HepG2 (cell line): Measurements from ENCODE around the gene PRKCZ. TPM values are rescaled to one million over a fixed set of nuclear protein-coding genes. Genes with fewer than 3 reads are reported as not detected.

ENCODE experiments used
- ATAC-seq: fragments of 200-7000 bp; cut with Tn5 transposase; 3 replicates; pipeline ENCODE4 v1.9.1; 2020; ENCODE audit warnings: mild to moderate bottlenecking, moderate library complexity
- BruUV-seq: library from RNA; stranded (reverse); fragments of 400-500 nt; replicated peaks from 2 replicates; lab custom pipeline; 2021; lab: Mats Ljungman, UMichigan
- CTCF ChIA-PET: fragments of 300-600 bp; formaldehyde crosslinking; extraction: SDS; loops from one replicate; lab custom pipeline; 2021; ENCODE audit warnings: low total read pairs, inconsistent platforms, low intra/inter-chr PET ratio; lab: Yijun Ruan, JAX
- POLR2A ChIA-PET: fragments of 350-600 bp; sonication (Branson Sonifier 250); formaldehyde crosslinking; loops from one replicate; lab custom pipeline; 2020; ENCODE audit warnings: antibody characterized with exemption, inconsistent platforms; lab: Yijun Ruan, JAX
- DNase-seq: peaks from one replicate; pipeline ENCODE4 v3.0.0-alpha.2; 2015; ENCODE audit warnings: low spot score
- FAIRE-seq: peaks from 3 replicates; lab custom pipeline; 2011; peaks lifted over from hg19 to GRCh38; lab: Jason Lieb, UNC
- H2AFZ ChIP-seq: one replicate; pipeline ENCODE4 v1.6.1; 2011; ENCODE audit warnings: low read length, inconsistent platforms
- H3K27ac ChIP-seq: fragments of 300-600 bp; 3 replicates; pipeline ENCODE4 v1.8.0; 2011; ENCODE audit warnings: mixed run types, mild to moderate bottlenecking, mixed read lengths, low read length, inconsistent platforms; ENCODE audit not compliant: insufficient read depth; ENCODE audit errors: extremely low read length
- H3K27me3 ChIP-seq, 2 experiments: fragments of 200-600 bp in 1 of 2; 2 replicates in 1 of 2; 3 replicates in 1 of 2; pipeline versions ENCODE4 v1.6.0 to v1.8.0; 2011; ENCODE audit warnings: low read length in 2 of 2, mild to moderate bottlenecking in 2 of 2, moderate library complexity in 2 of 2, inconsistent platforms in 1 of 2; ENCODE audit not compliant: insufficient read depth in 2 of 2, control insufficient read depth in 1 of 2
- H3K36me3 ChIP-seq, 2 experiments: fragments of 200-600 bp in 1 of 2; replicated peaks in 1 of 2; 2 replicates in 1 of 2; 3 replicates in 1 of 2; pipeline versions ENCODE4 v1.5.1 to v1.8.0; 2011; ENCODE audit warnings: low read length in 2 of 2, inconsistent platforms in 1 of 2; ENCODE audit not compliant: insufficient read depth in 2 of 2, control insufficient read depth in 1 of 2
- H3K4me1 ChIP-seq: 2 replicates; pipeline ENCODE4 v1.5.1; 2012; ENCODE audit warnings: low read length, inconsistent platforms; ENCODE audit not compliant: insufficient read depth
- H3K4me2 ChIP-seq: 2 replicates; pipeline ENCODE4 v1.6.0; 2011; ENCODE audit warnings: low read depth, low read length, inconsistent platforms
- H3K4me3 ChIP-seq, 3 experiments: fragments of 200-600 bp in 1 of 3; sonication (generic), shearing (Covaris generic) in 1 of 3; replicated peaks in 1 of 3; 2 replicates each; pipeline ENCODE4 v1.5.1; 2011 to 2016; ENCODE audit warnings: low read length in 3 of 3, inconsistent platforms in 2 of 3, low read depth in 2 of 3, mild to moderate bottlenecking in 2 of 3, control low read depth in 1 of 3, mixed read lengths in 1 of 3; ENCODE audit not compliant: insufficient read depth in 1 of 3
- H3K79me2 ChIP-seq: one replicate; pipeline ENCODE4 v1.6.1; 2011; ENCODE audit warnings: low read length, inconsistent platforms; ENCODE audit not compliant: insufficient read depth
- H3K9ac ChIP-seq: 2 replicates; pipeline ENCODE4 v1.6.0; 2011; ENCODE audit warnings: mild to moderate bottlenecking, low read depth, low read length, inconsistent platforms; ENCODE audit not compliant: insufficient read depth
- H3K9me3 ChIP-seq: 2 replicates; pipeline ENCODE4 v1.5.1; 2012; ENCODE audit warnings: mild to moderate bottlenecking, low read length
- H4K20me1 ChIP-seq: 2 replicates; pipeline ENCODE4 v1.6.0; 2011; ENCODE audit warnings: inconsistent platforms, mild to moderate bottlenecking, low read length, moderate library complexity; ENCODE audit not compliant: insufficient read depth
- CREB1 ChIP-seq, 2 experiments: fragments of 450-650 bp in 1 of 2; IDR thresholded peaks; 2 replicates each; pipeline ENCODE4 v1.6.1; 2016 to 2017; ENCODE audit warnings: control low read depth in 1 of 2, mild to moderate bottlenecking in 1 of 2, missing compliant biosample characterization in 1 of 2, missing genetic modification characterization in 1 of 2
- NFE2L2 ChIP-seq: fragments of 150-350 bp; IDR thresholded peaks from 2 replicates; pipeline ENCODE4 v1.6.1; 2014; ENCODE audit warnings: low read length
- SAP130 ChIP-seq: IDR thresholded peaks from 2 replicates; pipeline ENCODE4 v1.6.1; 2016; ENCODE audit warnings: low read depth
- ZNF441 ChIP-seq: sonication (generic); formaldehyde crosslinking; IDR thresholded peaks from 2 replicates; pipeline ENCODE4 v1.7.0; 2021; ENCODE audit warnings: missing genetic modification reagents, borderline replicate concordance
- ZNF501 ChIP-seq: sonication (generic); formaldehyde crosslinking; IDR thresholded peaks from 2 replicates; pipeline ENCODE4 v1.5.1; 2020; ENCODE audit warnings: mild to moderate bottlenecking, moderate library complexity, missing genetic modification reagents
- WGBS: methylation state at CpG from one replicate; pipeline ENCODE4 v1.1.6; 2017; ENCODE audit warnings: low lambda C conversion rate; 5-methylcytosine and 5-hydroxymethylcytosine counted together
- in situ Hi-C: cut with HindIII; loops from 2 replicates; pipeline ENCODE4 v1.10.0; 2017; ENCODE audit warnings: low pct_unique_long_range_greater_than_20kb; ENCODE audit not compliant: extremely low pct_ligation_motif_present
- intact Hi-C: fragments of 100-400 bp; cut with micrococcal nuclease; formaldehyde crosslinking; loops from one replicate; pipeline ENCODE4 v1.10.0; 2022; ENCODE audit not compliant: unreplicated experiment
- polyA plus RNA-seq, 8 experiments: library from polyadenylated mRNA; depleted of rRNA in 3 of 8; stranded (reverse) in 7 of 8; unstranded in 1 of 8; fragments of >200 nt; fragmentation: Illumina TruSeq in 4 of 8; extraction: Trizol in 4 of 8; gene quantifications; 2 replicates each; pipeline versions ENCODE4 v1.2.1 to v1.2.3, GENCODE V29; 2011 to 2016; ENCODE audit warnings: low read depth in 4 of 8, missing spikeins in 1 of 8, mixed read lengths in 1 of 8; ENCODE audit not compliant: insufficient read depth in 1 of 8
- total RNA-seq, 5 experiments: library from RNA; depleted of rRNA; stranded (reverse); fragments of >200 nt; fragmentation: Illumina TruSeq; extraction: Trizol; gene quantifications; 2 replicates each; pipeline ENCODE4 v1.2.3, GENCODE V29; 2016; ENCODE audit warnings: low read depth in 1 of 5
- TF ChIP-seq, protein P1 (sequence below), 2 experiments: fragments of 450-650 bp in 1 of 2; sonication (generic) in 1 of 2; formaldehyde crosslinking; IDR thresholded peaks; 2 replicates each; pipeline versions ENCODE4 v1.5.0 to v1.8.0; 2020 to 2022; ENCODE audit warnings: mild to moderate bottlenecking in 1 of 2, missing genetic modification reagents in 1 of 2

PRKCZ gene
- total and polyA plus RNA-seq, 2 of the 13 experiments (the other 11 are each of a cell fraction or from before 2014, with no cell fraction given) = 34.7 to 85.2 TPM

GRCh38 chr1:2022063-2022770, 28.0 kb upstream of the PRKCZ start:
- in situ Hi-C loops = no loop called here
- Histone ChIP-seq H2AFZ (no peak overlapping the region), H3K9ac (no peak overlapping the region), H4K20me1 (0 out of 2 replicates have a peak, but pooled peaks cover 4% of the 10 kb centered on the region), H3K27me3 (peaks cover 29 to 90% of the 10 kb centered on the region in 2 experiments), H3K4me1 (peaks cover 7% of the 10 kb centered on the region), H3K9me3 (no peaks in the 10 kb centered on the region), H3K4me3 (no peak overlapping the region), H3K79me2 (no peaks in the 10 kb centered on the region), H3K36me3 (no peaks in the 10 kb centered on the region), H3K4me2 (no peak overlapping the region), H3K27ac (no peak overlapping the region)
- WGBS = 55% methylated on average over 15 of the region's 21 CpGs
- no peak for FAIRE-seq
- no TSS peak for BruUV-seq
- no peak for TF ChIP-seq ZNF501
- TF ChIP-seq NFE2L2 = no peak
- TF ChIP-seq SAP130 = no peak
- TF ChIP-seq, protein P1, sequence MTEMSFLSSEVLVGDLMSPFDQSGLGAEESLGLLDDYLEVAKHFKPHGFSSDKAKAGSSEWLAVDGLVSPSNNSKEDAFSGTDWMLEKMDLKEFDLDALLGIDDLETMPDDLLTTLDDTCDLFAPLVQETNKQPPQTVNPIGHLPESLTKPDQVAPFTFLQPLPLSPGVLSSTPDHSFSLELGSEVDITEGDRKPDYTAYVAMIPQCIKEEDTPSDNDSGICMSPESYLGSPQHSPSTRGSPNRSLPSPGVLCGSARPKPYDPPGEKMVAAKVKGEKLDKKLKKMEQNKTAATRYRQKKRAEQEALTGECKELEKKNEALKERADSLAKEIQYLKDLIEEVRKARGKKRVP (CRISPR knock-in tag; IDR thresholded peaks at IDR 0.05) = no peak
- no peak for TF ChIP-seq CREB1 (IDR thresholded peaks at IDR 0.05)
- TF ChIP-seq CREB1 (CRISPR knock-in tag; IDR thresholded peaks at IDR 0.05) = no peak
- no peak for ATAC-seq
- intact Hi-C loops = no loop called here
- ChIA-PET POLR2A (no interaction called here), CTCF (no interaction called here)
- DNase-seq = no peak

DNA sequence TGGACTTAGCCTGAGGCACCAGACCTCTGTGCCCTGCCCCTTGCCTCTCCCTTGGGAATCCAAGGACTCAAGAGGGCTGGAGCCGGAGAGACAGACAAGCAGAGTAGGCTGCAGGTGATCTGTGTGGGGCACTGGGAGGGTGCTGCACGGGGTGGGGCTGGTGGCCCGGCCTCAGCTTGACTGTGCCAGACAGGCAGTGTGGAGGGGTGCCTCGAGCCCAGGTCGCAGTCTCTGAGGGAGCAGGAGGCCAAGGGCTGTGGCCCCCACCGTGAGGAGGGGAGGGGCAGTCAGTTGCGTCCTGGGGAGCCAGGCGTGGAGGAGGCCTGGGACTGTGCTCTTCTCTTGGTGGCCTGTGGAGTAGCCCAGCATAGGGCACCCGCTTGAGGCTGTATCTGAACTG, 27.0 kb upstream of the PRKCZ start:
- no peak for TF ChIP-seq ZNF441 (CRISPR knock-in tag)
- ChIA-PET CTCF (no interaction called here), POLR2A (no interaction called here)
- H3K4me2 ChIP-seq = no peak overlapping the region
- BruUV-seq = no TSS peak
- intact Hi-C loops (no loop called here), in situ Hi-C loops (no loop called here)
- DNase-seq (no peak), ATAC-seq (no peak), FAIRE-seq (no peak)
- no peaks in the 10 kb centered on the region for H3K9me3 ChIP-seq
- H3K36me3 ChIP-seq = no peaks in the 10 kb centered on the region
- no peak overlapping the region for H3K4me3 ChIP-seq
- H3K79me2 ChIP-seq = no peaks in the 10 kb centered on the region
- peaks cover 7% of the 10 kb centered on the region for H3K4me1 ChIP-seq
- H3K9ac ChIP-seq = no peak overlapping the region
- H2AFZ ChIP-seq = no peak overlapping the region
- H3K27ac ChIP-seq = no peak overlapping the region
- peaks cover 29 to 89% of the 10 kb centered on the region in 2 experiments for H3K27me3 ChIP-seq
- 0 out of 2 replicates have a peak, but pooled peaks cover 4% of the 10 kb centered on the region for H4K20me1 ChIP-seq
- 25% methylated on average over 2 of the region's 9 CpGs for WGBS
